C4-2B (cell line): Measurements from ENCODE around the gene CERS5.

ENCODE experiments used
- CTCF ChIP-seq: fragments of 450-650 bp; conservative IDR thresholded peaks from 2 replicates; pipeline ENCODE4 v1.5.1; 2017; ENCODE audit warnings: mild to moderate bottlenecking
- ZFX ChIP-seq: fragments of 450-650 bp; IDR thresholded peaks from 2 replicates; pipeline ENCODE4 v1.6.1; 2017

GRCh38 chr12:50082644-50083043 lies 84.5 kb downstream of the CERS5 start:
- TF ChIP-seq CTCF (no peak), ZFX (no peak)
